NT2/D1 (cell line): Measurements from ENCODE around the gene MEIOB.

Experiments
- DNase-seq: peaks from one replicate; pipeline ENCODE4 v3.0.0-alpha.2; 2011; ENCODE audit warnings: low read depth, low spot score
- H3K27me3 ChIP-seq: 2 replicates; pipeline ENCODE4 v1.6.0; 2011; ENCODE audit warnings: mild to moderate bottlenecking; ENCODE audit not compliant: insufficient read length, insufficient read depth
- H3K36me3 ChIP-seq: 2 replicates; pipeline ENCODE4 v1.6.1; 2011; ENCODE audit warnings: mild to moderate bottlenecking, low read length, mixed read lengths; ENCODE audit not compliant: insufficient read depth, insufficient read length
- H3K4me1 ChIP-seq: 2 replicates; pipeline ENCODE4 v1.5.1; 2011; ENCODE audit not compliant: insufficient read depth, insufficient read length
- H3K4me3 ChIP-seq: 2 replicates; pipeline ENCODE4 v1.5.1; 2011; ENCODE audit warnings: low read depth; ENCODE audit not compliant: insufficient read length
- H3K9ac ChIP-seq: 2 replicates; pipeline ENCODE4 v1.6.0; 2011; ENCODE audit warnings: low read depth; ENCODE audit not compliant: insufficient read length
- H3K9me3 ChIP-seq: 2 replicates; pipeline ENCODE4 v1.5.1; 2011; ENCODE audit warnings: mild to moderate bottlenecking, low read length; ENCODE audit not compliant: insufficient read depth
- SUZ12 ChIP-seq: IDR thresholded peaks from 2 replicates; pipeline ENCODE4 v1.6.1; 2011; ENCODE audit not compliant: insufficient read length, insufficient read depth; ENCODE audit errors: extremely low read depth
- YY1 ChIP-seq: IDR thresholded peaks from 2 replicates; pipeline ENCODE4 v1.6.1; 2011; ENCODE audit not compliant: insufficient read length, insufficient read depth
- ZNF274 ChIP-seq: IDR thresholded peaks from 2 replicates; pipeline ENCODE4 v1.6.1; 2011; ENCODE audit warnings: mild to moderate bottlenecking, low read depth, low read length

MEIOB gene

DNA sequence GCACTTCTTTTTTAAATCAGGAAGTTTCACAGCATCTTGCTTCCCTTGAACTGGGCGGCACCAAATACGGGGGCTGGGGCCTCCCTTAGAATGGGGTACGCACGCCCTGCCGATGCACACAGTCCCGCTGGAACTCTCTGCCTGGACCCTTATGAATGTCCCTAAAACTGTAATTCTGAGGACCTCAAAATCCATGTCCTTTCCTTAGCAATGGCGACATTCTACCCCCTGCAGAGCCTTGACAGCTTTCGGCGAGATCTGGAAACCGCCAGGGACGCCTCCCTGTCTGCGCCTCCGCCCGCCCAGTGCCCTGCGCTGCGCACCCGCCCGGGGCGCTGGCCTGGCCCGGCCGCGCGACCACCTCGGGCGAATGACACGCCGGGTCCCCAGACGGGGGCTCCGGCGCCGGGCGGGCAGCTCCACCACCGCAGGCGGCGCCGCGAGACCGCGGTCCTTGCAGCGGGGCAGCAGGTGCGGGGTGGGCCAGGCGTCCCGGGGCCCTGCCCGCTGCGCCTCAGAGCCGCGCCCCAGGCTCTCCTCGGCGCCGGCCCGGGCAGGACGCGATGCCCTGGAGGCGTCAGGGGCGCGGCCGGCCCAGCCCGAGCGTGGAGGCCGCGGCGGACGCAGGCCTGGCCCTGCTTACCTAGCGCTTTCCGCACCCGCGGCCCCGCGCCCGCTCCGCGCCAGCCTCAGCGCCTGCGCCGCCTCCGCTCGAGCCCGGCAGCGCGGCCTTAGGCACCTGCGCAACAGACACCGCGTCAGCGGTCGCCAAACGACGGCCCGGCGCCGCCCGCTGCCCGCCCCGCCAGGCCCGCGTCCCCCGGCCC, 45.9 kb downstream of the MEIOB start:
- TF ChIP-seq SUZ12: no peak
- TF ChIP-seq YY1: no peak
- TF ChIP-seq ZNF274: no peak
- H3K9ac ChIP-seq: peak overlapping the region; percentile 76
- peak overlapping the region; percentile 100 for H3K4me3 ChIP-seq
- H3K36me3 ChIP-seq: peaks cover 28% of the 10 kb centered on the region
- no peak for DNase-seq
- peaks cover 12% of the 10 kb centered on the region for H3K27me3 ChIP-seq
- peaks cover 2% of the 10 kb centered on the region for H3K4me1 ChIP-seq
- no peaks in the 10 kb centered on the region for H3K9me3 ChIP-seq

DNA sequence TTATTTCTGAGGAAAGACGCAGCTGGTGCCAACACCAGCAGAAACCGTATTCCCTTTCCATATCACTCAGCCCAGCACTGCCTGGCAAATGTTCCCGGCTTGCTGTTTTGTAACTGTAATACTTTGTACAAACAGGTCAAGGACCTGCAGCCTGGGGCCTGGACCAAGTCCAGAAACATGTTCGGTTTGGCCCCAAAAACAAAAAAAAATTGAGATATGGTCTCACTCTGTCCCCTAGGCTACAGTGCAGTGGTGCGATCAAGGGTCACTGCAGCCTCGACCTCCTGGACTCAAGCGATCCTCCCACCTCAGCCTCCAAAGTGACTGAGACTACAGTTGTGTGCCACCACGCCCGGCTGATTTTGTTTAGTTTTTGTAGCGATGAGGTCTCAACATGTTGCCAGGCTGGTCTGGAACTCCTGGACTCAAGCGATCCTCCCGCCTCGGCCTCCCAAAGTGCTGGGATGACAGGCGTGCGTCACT, 46.5 kb downstream of the MEIOB start:
- no peak for TF ChIP-seq YY1
- TF ChIP-seq SUZ12: no peak
- TF ChIP-seq ZNF274: no peak
- Histone ChIP-seq H3K9ac (peak overlapping the region; percentile 76), H3K4me1 (peaks cover 2% of the 10 kb centered on the region), H3K36me3 (peaks cover 30% of the 10 kb centered on the region), H3K27me3 (peaks cover 12% of the 10 kb centered on the region), H3K4me3 (peak overlapping the region; percentile 100), H3K9me3 (no peaks in the 10 kb centered on the region)
- no peak for DNase-seq

DNA sequence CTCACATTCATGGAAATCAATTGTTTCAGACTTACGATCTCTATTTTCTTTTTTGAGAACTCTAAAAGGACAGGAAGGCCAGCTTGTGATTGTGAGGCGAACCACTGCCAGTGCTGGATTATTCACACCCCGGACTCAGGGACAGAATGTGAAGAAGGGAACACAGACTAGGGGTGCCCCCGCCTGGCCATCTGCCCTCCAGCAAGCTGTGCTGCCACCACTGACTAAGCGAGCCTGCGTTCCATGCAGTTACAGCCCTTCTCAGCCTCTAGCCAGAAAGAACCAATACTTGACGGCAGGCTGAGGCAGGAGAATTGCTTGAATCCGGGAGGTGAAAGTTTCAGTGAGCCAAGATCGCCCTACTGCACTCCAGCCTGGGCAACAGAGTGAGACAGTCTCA, 48.1 kb downstream of the MEIOB start:
- DNase-seq: no peak
- Histone ChIP-seq H3K4me3 (no peak overlapping the region), H3K4me1 (no peaks in the 10 kb centered on the region), H3K36me3 (peaks cover 22% of the 10 kb centered on the region), H3K9ac (no peak overlapping the region), H3K9me3 (no peaks in the 10 kb centered on the region), H3K27me3 (peaks cover 12% of the 10 kb centered on the region)
- no peak for TF ChIP-seq YY1
- no peak for TF ChIP-seq ZNF274
- no peak for TF ChIP-seq SUZ12

DNA sequence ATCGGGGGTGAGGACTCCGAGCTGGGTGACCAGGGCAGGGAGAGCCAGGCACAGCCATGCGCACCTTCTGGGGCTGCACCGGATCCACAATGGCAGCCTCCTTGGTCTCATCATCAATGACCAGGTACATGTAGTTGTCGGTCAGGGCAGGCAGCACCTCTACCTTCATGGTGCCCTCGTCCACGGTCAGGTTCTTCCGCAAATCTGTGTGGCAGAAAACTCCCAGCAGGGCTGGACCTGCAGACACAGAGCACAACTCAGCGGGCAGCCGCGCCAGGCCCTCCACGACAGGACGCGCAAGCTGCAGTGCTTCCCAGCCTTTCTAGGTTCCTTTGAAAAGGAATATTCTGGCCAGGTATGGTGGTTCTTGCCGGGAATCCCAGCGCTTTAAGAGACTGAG, 49.2 kb downstream of the MEIOB start:
- Histone ChIP-seq H3K36me3 (peaks cover 21% of the 10 kb centered on the region), H3K4me1 (no peaks in the 10 kb centered on the region), H3K4me3 (no peak overlapping the region), H3K27me3 (peaks cover 12% of the 10 kb centered on the region), H3K9ac (no peak overlapping the region), H3K9me3 (no peaks in the 10 kb centered on the region)
- DNase-seq: no peak
- TF ChIP-seq SUZ12 (no peak), YY1 (no peak)

DNA sequence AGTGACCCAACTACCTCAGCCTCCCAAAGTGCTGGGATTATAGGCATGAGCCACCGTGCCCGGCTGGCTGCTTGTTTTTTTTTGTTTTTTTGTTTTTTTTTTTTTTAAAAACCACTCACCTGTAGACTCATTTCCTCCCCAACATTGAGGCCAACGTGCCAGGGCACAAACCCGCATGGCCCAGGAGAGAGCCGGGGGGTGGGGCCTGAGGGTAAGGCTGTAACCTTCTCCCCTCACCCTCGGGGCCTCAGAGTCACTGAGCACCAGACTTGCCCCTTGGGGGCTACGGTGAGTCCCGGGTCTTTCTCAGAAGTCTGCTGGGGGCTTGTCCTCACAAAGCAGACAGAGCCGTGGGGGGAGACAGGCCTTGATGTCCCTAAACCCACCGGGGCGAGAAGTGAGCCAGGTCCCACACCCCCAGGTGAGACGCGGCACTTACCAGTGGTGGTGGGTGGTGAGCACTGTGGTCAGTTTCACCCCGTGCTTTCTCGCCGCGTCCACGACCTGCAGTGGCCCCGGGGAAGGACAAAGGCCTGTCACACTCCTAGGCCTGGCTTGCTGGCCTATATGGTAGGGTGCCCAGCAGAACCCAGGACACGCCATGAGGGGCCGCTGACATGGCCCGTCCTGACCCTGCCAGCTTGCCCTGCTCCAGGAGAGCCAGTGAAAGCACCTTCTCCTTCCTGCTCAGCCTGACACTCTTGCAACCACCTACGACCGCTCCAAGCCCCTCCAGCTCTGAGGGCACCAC, 49.9 kb downstream of the MEIOB start:
- no peaks in the 10 kb centered on the region for H3K4me1 ChIP-seq
- no peaks in the 10 kb centered on the region for H3K9me3 ChIP-seq
- TF ChIP-seq SUZ12 (no peak), YY1 (no peak), ZNF274 (no peak)
- H3K4me3 ChIP-seq: no peak overlapping the region
- DNase-seq: no peak
- peaks cover 21% of the 10 kb centered on the region for H3K36me3 ChIP-seq
- H3K9ac ChIP-seq: no peak overlapping the region
- peaks cover 12% of the 10 kb centered on the region for H3K27me3 ChIP-seq

DNA sequence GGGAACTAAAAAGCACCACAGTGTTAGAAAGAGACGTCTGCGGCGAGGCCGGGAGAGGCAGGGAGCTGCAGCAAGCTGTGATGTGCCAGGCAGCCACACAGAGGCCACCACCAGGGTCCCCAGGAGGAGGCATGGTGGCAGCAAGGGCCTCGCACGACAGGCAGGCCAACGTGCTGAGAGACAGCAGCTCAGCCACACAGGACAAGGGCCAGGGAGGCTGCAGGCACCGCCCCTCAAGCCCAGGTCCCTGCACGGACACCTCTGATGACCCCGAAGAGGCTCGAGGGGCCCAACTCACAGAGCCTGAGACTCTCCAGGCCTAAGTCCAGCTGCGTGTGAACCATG, 51.0 kb downstream of the MEIOB start:
- H3K4me1 ChIP-seq: no peaks in the 10 kb centered on the region
- no peak overlapping the region for H3K4me3 ChIP-seq
- peaks cover 28% of the 10 kb centered on the region for H3K36me3 ChIP-seq
- TF ChIP-seq ZNF274 (no peak), YY1 (no peak), SUZ12 (no peak)
- no peaks in the 10 kb centered on the region for H3K9me3 ChIP-seq
- no peak for DNase-seq
- H3K27me3 ChIP-seq: peaks cover 12% of the 10 kb centered on the region
- no peak overlapping the region for H3K9ac ChIP-seq

DNA sequence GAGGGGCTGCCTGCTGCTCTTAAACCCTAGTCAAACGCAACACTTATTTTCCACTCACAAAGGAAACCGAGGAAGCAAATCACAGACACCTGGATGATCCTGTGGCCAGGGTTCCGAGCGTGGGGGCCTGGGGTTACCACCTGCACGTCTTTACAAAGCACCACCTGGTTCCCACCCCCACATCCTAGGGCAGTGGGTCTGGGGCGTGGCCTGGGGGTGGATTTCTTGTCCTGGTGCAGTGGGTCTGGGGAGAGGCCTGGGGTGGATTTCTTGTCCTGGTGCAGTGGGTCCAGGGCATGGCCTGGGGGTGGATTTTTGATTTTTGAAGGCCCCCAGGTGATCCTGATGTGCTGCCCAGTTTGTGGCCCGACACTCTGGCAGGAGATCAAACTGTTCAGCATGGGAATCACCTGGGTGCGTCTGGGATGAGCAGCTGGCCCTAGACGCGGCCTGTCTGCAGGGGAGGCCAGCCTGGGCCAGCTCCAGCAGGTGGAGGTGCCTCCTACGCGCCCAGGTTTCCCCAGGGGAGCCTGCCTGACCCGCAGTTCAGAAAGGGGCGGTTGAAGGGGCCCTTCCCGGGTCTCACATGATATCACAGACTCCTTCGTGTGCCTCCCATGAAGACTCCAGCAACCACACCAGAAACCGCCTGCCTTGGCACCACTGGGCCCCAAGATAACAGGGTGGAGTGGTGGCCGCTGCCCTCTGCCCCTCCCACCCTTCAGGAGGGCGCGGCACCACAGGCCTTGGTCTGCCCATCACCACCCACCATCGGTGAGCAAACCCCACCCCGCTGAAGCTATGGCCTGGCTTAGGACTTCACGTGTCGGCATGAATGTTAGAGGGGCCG, 51.6 kb downstream of the MEIOB start:
- H3K36me3 ChIP-seq: peaks cover 30% of the 10 kb centered on the region
- DNase-seq: no peak
- peaks cover 7% of the 10 kb centered on the region for H3K27me3 ChIP-seq
- H3K4me1 ChIP-seq: no peaks in the 10 kb centered on the region
- TF ChIP-seq YY1 (no peak), SUZ12 (no peak), ZNF274 (no peak)
- no peak overlapping the region for H3K9ac ChIP-seq
- no peaks in the 10 kb centered on the region for H3K9me3 ChIP-seq
- no peak overlapping the region for H3K4me3 ChIP-seq
